HEK293T (cell line): ENCODE results near the gene NCDN.

Experiments
- ARNT ChIP-seq: fragments of 450-650 bp; IDR thresholded peaks from 2 replicates; pipeline ENCODE4 v1.6.1; 2017; ENCODE audit warnings: mild to moderate bottlenecking
- BHLHE40 ChIP-seq: fragments of 450-650 bp; IDR thresholded peaks from 2 replicates; pipeline ENCODE4 v1.6.1; 2016; ENCODE audit warnings: mild to moderate bottlenecking, moderate library complexity, borderline replicate concordance
- CTBP1 ChIP-seq: fragments of 450-650 bp; IDR thresholded peaks from 2 replicates; pipeline ENCODE4 v1.6.1; 2016; ENCODE audit warnings: borderline replicate concordance
- ELF4 ChIP-seq: fragments of 450-650 bp; IDR thresholded peaks from 2 replicates; pipeline ENCODE4 v1.6.1; 2017; ENCODE audit warnings: antibody characterized with exemption
- FOXA1 ChIP-seq: fragments of 450-650 bp; IDR thresholded peaks from 2 replicates; pipeline ENCODE4 v1.6.1; 2016; ENCODE audit warnings: mild to moderate bottlenecking
- FOXM1 ChIP-seq: fragments of 450-650 bp; IDR thresholded peaks from 2 replicates; pipeline ENCODE4 v1.6.1; 2017; ENCODE audit warnings: mild to moderate bottlenecking, borderline replicate concordance
- HDGF ChIP-seq: fragments of 450-650 bp; IDR thresholded peaks from 2 replicates; pipeline ENCODE4 v1.6.1; 2017; ENCODE audit warnings: antibody characterized with exemption, borderline replicate concordance
- NFRKB ChIP-seq: fragments of 450-650 bp; IDR thresholded peaks from 2 replicates; pipeline ENCODE4 v1.6.1; 2016; ENCODE audit warnings: mild to moderate bottlenecking, moderate library complexity
- SP1 ChIP-seq: fragments of 450-650 bp; IDR thresholded peaks from 2 replicates; pipeline ENCODE4 v1.6.1; 2017
- TARDBP ChIP-seq: fragments of 450-650 bp; IDR thresholded peaks from 2 replicates; pipeline ENCODE4 v1.6.1; 2016
- ZNF384 ChIP-seq: fragments of 450-650 bp; IDR thresholded peaks from 2 replicates; pipeline ENCODE4 v1.6.1; 2016

DNA sequence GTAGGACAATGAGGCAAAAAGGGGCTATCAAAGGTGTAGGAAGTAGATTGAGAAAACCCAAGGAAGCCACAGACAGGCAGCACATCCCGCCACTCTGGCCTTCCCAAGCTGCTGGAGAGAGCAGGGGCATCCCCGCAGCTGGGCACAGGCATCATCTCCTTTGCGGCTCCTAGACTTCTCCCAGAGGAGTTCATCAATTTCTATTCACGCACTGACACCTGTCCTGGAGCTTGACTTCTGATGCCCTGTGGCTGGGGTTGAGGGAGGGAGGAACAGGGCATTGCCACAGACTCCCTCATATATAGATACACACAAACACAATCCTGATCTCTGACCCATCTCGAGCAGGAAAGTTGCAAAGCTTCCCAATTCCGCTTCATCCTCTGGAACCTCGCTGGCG, 13.7 kb downstream of the NCDN start:
- TF ChIP-seq ARNT (no peak), FOXA1 (no peak), ELF4 (no peak), CTBP1 (no peak), FOXM1 (no peak), TARDBP (no peak), HDGF (no peak), ZNF384 (no peak), BHLHE40 (no peak), NFRKB (no peak), SP1 (no peak)
